Measurements from ENCODE around the gene NEUROD1. TPM values are rescaled to one million over a fixed set of nuclear protein-coding genes. Genes with fewer than 3 reads are reported as not detected.

Gene NEUROD1
- total and polyA plus RNA-seq, 9 donors = not detected

- DNase-seq = no peak
- Histone ChIP-seq H3K27me3 (no peaks in the 10 kb centered on the region), H3K4me1 (ENCODE audit: insufficient read depth) (no peaks in the 10 kb centered on the region), H3K36me3 (no peaks in the 10 kb centered on the region), H3K9me3 (no peaks in the 10 kb centered on the region), H3K4me3 (no peak overlapping the region), H3K27ac (no peak overlapping the region)
- WGBS, 3 donors = 7 to 8% (median 7%) methylated on average over 26 of the region's 26 CpGs
- no peak for TF ChIP-seq POLR2A (IDR thresholded peaks at IDR 0.05)
- intact Hi-C loops (cut with DNase I) = loop anchor here in 1 of 4 donors (5.0 kb wide), 1 partner anchor 327 kb away; no protein-coding TSS in a partner anchor
Observed at GRCh38 chr2:181684454-181685149, 4.3 kb upstream of the NEUROD1 start.

DNA sequence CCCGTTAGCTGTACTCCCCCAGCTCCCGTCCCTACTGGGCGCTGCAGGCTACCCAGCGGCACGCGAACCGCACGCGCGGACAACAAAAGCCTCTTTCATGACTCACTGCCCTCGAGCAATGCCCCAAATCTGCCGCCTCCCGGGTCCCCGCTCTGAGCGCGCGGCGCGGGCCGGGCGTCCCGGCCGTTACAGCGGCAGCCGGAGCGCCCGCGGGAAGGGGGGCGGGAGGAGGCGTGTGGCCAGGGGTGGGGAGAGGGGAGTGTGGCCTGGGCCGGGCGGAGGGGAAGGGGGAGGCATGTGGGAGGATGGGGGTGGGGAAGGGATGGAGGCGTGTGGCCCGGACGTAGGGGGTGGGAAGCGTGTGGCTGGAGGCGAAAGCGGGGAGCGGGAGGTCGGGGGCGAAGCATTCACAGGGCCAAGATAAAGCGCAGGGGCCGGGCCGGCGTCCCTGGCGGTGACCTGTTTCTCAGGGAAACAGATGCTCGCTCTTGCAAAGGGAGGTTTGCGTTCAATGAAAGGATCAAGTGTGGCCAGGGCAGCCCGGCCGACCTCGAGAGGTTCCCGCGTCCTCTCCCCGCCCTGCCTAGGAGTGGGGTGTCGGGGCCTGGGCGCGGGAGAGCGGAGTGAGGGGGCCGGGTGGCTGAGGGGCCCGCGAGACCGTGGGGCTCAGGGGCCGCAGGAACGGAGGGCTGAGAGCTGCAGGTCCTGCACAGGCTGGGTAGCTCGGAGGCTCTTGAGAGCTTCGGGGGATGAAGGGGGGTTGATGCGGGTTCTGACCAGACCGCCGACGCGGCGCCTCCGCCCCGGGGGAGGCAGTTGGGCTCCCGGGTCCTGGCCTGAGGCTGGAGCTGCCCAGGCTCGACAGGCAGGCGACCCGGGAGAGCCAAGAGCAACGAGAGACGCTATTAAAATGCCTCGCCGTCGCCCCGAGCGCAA is 3.5 kb upstream of the NEUROD1 start:
- WGBS, 3 donors = 1 to 2% (median 1%) methylated on average over 75 to 85 of the region's 85 CpGs
- no peak overlapping the region for H3K27ac ChIP-seq
- H3K36me3 ChIP-seq = no peaks in the 10 kb centered on the region
- no peak for TF ChIP-seq POLR2A (IDR thresholded peaks at IDR 0.05)
- TF ChIP-seq CTCF (IDR thresholded peaks at IDR 0.05) = no peak
- no peaks in the 10 kb centered on the region for H3K4me1 ChIP-seq (ENCODE audit: insufficient read depth)
- intact Hi-C loops (cut with DNase I) = no loop called here
- no peaks in the 10 kb centered on the region for H3K9me3 ChIP-seq
- H3K27me3 ChIP-seq = no peaks in the 10 kb centered on the region
- no peak overlapping the region for H3K4me3 ChIP-seq
- DNase-seq = no peak

GRCh38 chr2:181682795-181683517 is 2.6 kb upstream of the NEUROD1 start:
- H3K9me3 ChIP-seq = no peaks in the 10 kb centered on the region
- H3K36me3 ChIP-seq = no peaks in the 10 kb centered on the region
- intact Hi-C loops (cut with DNase I) = no loop called here
- no peak for DNase-seq
- TF ChIP-seq EP300 (IDR thresholded peaks at IDR 0.05) = no peak
- no peak overlapping the region for H3K4me3 ChIP-seq
- WGBS, 3 donors = 2 to 3% (median 2%) methylated on average over 42 of the region's 42 CpGs
- H3K27ac ChIP-seq = no peak overlapping the region
- no peaks in the 10 kb centered on the region for H3K27me3 ChIP-seq
- H3K4me1 ChIP-seq (ENCODE audit: insufficient read depth) = no peaks in the 10 kb centered on the region

DNA sequence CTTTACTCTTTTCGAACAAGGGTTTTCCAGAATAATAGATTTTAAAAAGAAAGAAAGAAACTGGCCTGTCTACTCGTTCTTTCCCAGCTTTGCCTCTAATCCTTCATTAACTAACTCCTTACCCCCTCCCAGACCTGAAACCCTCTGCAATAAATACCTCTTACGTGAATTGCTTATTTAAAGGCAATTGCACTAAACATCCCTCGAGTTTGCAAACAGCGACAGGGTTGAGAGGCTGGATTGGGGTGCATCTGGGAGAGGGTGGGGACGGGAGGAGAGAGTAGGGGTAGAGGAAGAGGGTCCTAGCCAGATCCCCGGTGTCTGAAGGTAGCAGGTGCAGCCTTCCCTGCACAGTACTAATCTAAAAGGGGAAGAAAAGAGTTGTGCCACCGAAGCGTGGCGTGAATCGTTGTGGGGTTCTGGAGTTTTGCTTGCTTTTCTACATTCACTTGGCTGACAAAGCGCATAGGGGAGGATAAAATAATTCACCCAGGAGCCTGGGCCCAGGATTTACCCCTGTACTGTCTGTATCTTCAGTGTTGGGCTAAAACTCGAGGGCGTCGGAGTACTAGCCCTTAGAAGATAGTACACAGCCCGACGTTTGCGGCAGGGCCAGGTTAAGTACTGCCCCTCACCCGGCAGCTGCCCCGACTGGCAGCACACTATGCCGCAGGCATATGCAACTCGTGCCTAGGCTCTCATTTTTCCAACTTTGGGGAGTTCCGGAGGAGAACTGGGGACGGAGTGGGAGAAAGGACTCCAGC is 1.9 kb upstream of the NEUROD1 start:
- Histone ChIP-seq H3K27me3 (no peaks in the 10 kb centered on the region), H3K36me3 (no peaks in the 10 kb centered on the region), H3K9me3 (no peaks in the 10 kb centered on the region), H3K27ac (no peak overlapping the region), H3K4me3 (no peak overlapping the region), H3K4me1 (ENCODE audit: insufficient read depth) (no peaks in the 10 kb centered on the region)
- no peak for DNase-seq
- 6 to 10% (median 8%) methylated on average over 24 of the region's 24 CpGs for WGBS, 3 donors
- intact Hi-C loops (cut with DNase I) = no loop called here
- TF ChIP-seq EP300 (IDR thresholded peaks at IDR 0.05) (no peak), POLR2A (IDR thresholded peaks at IDR 0.05) (no peak), CTCF (IDR thresholded peaks at IDR 0.05) (no peak)
